ENCODE measurements around the gene ISG20.

Gene ISG20

GRCh38 chr15:88695691-88696251, 57.0 kb downstream of the ISG20 start:
- DNase-seq: no peak

DNA sequence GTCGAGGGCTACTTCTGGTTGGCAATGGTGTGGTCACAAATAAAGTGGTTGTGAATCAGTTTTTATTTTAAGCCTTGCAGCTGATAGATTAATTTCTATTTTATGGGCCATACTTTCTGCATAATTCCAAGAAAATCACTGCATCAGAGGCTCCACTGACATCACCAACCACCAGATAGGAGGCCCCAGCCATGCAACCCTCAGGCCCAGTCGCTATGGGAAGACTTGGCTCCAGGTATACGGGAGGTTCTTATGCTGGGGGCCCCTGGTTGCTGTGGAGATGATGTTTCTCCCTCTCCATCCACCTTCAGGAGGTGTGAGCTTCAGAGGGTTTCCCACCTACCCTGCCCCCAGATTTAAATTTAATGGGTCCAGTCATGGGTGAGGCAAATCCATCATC, 57.4 kb downstream of the ISG20 start:
- DNase-seq: no peak

DNA sequence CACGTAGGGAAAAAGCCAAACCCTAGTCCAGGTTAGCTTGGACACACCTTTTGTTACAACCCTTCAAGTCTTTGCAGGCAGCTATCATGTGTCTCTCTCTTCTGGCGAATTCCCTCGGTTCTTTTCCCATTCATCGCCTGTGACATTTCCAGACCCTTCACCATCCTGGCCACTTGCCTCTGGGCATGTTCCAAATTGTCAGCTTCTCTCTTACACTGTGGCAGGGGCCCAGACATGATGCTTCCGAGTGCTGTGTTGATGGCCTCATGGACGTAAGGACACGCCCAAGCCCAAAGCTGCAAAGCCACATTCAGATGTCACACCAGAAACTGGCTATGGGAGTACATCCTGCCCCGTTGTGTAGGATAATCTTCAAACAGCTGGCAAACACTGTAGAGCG, 58.5 kb downstream of the ISG20 start:
- no peak for DNase-seq

- DNase-seq: no peak
Observed at GRCh38 chr15:88699861-88700260, 61.0 kb downstream of the ISG20 start.

DNA sequence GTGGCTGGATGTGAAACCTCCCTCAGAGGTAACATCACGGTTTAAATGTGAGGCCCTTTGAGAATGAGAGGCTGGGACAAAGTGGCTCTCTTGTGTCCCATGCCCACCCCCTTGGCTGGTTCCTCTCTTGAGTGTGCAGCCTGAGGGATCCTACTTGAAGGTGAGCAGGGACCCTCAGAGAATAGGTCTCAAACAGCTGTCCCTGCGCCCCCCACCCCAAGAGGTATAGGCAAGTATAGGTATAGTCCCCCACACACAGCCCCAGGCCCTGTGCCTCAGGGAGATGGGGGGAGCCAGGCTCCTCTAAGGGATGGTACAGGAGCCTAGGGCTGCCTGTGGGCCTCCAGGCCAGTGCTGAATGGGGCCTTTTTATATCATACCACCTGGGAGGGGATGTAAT, 61.9 kb downstream of the ISG20 start:
- DNase-seq: no peak

GRCh38 chr15:88701561-88702095, 62.8 kb downstream of the ISG20 start:
- no peak for DNase-seq

- no peak for DNase-seq
Observed at GRCh38 chr15:88702983-88703382, 64.2 kb downstream of the ISG20 start.

GRCh38 chr15:88703533-88703932, 64.7 kb downstream of the ISG20 start:
- no peak for DNase-seq

DNA sequence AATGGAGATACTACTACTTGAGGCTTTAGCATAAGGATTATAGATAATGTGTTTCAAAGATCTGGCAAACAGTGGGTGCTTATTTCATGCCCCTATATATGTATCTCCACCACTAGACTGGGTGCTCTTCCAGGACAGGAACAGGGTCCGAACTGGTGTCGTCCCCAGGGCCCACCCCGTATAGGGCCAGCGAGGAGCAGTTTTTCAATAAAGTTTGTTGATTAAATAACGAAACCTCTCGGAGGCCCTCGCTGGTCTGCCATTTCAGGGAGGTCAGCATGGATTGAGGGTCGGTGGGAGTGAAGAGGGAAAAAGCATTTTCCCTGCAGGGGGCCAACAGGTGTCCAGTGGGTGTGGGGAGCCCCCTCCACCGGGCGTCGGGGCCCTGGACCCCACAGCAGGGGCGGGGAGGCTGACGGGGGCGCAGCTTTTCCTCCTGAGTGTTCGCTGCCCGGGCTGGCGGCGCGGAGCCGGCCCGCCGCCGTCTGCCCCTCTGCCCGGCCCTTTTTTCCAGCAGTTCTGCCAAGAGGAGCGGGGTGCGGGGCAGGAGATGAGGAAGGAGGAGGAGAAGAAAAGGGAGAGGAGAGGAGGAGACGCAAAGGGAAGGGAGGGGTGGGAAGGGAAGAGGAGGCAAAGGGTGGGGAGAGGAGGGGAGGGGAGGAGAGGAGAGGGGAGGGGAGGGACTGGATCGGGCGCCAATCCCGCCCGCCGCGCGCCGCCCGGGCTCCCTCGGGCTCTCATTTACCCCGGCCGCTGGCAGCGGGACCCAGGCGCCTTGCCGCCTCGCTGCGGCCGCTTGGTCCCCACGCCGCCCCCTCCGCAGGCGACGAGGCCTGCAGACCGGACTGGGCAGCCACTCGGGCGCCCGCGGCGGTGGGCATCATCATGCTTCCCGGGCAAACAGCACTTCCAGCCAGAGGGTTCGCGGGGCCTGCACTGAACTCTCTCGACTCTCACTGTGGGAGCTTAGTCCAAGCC, 66.3 kb downstream of the ISG20 start:
- no peak for DNase-seq

DNA sequence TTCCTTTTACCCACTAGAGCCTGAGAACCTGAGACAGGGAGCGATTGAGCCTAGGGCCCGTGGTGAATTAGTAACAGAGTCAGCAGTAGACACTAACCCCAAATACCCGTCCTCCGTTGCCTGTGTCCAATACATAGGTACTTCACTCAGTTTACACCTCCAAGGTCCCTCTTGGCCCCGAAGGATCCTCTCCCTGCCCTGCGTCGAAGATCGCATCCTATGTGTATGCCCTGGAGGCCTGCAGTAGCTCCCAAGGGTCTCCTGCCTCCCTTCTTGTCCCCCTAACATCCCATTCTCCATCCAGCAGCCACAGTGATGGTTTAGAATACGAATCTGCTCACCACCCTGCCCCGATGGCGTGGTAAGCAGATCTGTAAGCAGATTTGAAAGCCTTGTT, 67.0 kb downstream of the ISG20 start:
- DNase-seq: no peak

Data from activated CD8-positive, alpha-beta memory T cell treated with anti-CD3 and anti-CD28 coated beads, Interleukin-2, amount 50 U/mL, for 48 hours (primary cell).